WI38 (cell line): ENCODE results near the gene SLC35F3.

Experiments used
- H3K4me3 ChIP-seq: 2 replicates; pipeline ENCODE4 v1.5.1; 2011; ENCODE audit warnings: low read depth, mild to moderate bottlenecking, control low read depth, low read length
- TF ChIP-seq, protein P1 (sequence below): IDR thresholded peaks from 2 replicates; pipeline ENCODE4 v1.5.1; 2012; ENCODE audit warnings: low read depth, mild to moderate bottlenecking, control low read depth, low read length

The SLC35F3 gene

DNA sequence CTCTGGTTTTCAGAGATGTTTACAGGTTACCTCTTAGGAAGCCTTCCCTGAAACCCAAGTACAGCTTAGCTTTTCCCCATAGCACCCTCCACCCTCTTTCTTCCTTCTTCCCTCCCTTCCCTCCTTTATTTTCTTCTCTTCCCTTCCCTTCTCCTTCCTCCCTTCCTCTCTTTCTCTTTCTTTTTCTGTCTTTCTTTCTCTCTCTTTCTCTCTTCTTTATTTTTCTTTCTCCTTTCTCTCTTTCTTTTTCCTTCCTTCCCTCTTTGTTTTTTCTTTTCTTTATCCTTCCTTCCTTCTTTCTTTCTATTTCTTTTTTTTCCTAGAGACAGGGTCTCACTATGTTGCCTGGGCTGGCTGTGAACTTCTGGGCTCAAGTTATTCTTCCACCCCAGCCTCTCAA, 231.6 kb downstream of the SLC35F3 start:
- no peak overlapping the region for H3K4me3 ChIP-seq
- TF ChIP-seq, protein P1, sequence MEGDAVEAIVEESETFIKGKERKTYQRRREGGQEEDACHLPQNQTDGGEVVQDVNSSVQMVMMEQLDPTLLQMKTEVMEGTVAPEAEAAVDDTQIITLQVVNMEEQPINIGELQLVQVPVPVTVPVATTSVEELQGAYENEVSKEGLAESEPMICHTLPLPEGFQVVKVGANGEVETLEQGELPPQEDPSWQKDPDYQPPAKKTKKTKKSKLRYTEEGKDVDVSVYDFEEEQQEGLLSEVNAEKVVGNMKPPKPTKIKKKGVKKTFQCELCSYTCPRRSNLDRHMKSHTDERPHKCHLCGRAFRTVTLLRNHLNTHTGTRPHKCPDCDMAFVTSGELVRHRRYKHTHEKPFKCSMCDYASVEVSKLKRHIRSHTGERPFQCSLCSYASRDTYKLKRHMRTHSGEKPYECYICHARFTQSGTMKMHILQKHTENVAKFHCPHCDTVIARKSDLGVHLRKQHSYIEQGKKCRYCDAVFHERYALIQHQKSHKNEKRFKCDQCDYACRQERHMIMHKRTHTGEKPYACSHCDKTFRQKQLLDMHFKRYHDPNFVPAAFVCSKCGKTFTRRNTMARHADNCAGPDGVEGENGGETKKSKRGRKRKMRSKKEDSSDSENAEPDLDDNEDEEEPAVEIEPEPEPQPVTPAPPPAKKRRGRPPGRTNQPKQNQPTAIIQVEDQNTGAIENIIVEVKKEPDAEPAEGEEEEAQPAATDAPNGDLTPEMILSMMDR = no peak

DNA sequence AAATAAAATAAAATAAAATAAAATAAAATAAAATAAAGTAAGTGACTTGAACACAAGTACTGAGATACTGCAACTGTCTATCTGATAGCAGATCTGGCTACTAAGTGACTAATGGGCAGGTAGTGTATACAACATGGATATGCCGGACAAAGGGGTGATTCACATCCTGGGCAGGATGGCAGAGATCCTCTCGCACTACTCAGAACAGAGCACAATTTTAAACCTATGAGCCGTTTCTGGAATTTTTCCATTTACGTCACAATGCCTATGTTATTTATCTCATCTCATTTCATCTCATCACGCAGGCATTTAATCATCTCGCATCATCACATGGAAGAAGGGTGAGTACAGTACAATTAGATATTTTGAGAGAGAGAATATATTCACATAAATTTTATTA, 235.5 kb downstream of the SLC35F3 start:
- H3K4me3 ChIP-seq = no peak overlapping the region
- TF ChIP-seq, protein P1 = no peak

DNA sequence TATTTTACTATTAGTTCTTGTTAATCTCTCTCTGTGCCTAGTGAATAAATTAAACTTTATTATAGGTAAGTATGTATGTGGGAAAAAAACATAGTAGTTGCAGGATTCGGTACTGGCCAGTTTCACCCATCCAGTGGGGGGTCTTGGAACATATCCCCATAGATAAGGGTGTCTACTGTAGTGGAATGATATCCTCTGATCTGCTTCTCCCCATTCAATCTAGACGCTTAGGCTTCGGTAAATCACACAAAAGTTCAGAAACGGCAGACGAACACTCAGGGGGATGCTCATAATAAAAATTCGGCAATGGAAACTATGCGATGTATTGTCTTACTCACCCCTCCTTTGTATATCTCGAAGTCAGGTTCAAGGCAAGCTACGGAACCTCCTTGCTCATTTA, 235.9 kb downstream of the SLC35F3 start:
- no peak overlapping the region for H3K4me3 ChIP-seq
- TF ChIP-seq, protein P1 = no peak

DNA sequence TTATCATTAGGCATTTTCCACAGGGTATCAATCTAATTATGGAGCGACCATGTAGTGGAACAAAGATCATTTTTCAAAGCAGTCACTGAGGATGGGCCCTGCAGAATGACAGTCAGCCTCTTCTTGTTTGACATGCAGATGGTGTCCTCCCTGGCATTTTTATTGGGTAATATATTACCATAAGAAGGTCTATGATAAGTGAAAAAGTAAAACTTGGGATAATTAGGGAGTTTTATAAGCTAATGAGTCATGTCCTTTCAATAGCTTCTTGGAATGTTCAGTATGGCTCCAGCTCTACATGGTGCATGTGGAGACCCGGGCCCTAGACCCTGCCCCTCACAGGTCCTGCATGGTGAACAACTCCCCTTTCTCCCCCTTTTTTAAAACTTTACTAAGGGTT, 236.5 kb downstream of the SLC35F3 start:
- TF ChIP-seq, protein P1 = no peak
- no peak overlapping the region for H3K4me3 ChIP-seq

DNA sequence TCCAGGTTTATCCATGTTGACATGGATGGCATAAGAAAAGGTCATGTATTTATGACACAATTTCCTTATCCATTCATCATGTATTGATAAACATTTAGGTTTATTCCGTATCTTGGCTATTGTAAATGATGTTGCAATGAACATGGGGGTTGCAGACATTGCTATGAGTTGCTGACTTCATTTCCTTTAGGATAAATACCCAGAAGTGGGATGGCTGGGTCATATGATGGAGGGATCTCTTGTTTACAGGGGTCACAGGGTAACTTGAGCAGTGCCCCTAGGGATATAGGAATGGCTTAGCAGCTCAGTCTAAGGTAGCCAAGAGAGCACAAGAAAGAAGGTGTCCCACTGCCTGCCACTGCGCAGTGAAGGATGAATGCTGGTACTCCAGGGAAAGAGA, 239.2 kb downstream of the SLC35F3 start:
- no peak overlapping the region for H3K4me3 ChIP-seq
- TF ChIP-seq, protein P1 = no peak

DNA sequence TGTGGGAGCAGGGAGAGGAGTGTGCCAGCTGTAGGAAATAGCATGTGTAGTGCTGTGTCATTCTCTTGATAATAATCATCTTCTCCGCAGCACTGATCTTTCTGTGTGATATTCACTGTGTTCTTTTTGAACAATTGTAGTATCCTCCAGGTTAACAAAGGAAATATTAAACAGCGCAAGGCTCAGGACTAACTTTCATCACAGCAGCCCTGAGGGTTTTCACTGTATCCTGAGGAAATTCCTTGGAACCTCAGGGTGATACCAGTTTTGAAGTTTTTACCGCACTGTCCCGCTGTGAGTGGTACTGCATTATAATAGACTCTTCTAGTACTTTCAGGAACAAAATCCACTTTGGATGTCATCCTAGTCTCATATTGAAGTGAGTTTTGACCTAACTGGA, 240.4 kb downstream of the SLC35F3 start:
- TF ChIP-seq, protein P1 = no peak
- H3K4me3 ChIP-seq = no peak overlapping the region

DNA sequence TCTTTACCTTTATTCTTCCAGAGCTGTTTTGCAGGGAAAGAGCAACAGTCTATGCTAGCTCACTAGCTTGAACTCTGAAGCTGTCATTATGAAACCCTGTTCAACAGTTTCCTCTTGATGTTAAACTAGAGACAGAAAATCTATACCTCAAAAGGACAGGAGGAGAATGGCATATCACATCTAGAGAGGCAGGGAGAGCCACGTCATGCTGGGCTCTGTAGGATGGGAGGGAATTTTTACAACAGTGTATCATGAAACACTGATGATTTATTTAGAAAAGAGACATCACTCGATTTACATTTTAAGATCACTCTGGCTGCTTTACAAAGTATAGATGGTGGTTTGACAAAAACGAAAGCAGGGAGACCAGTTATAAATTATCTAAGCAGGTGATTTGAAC, 243.9 kb downstream of the SLC35F3 start:
- H3K4me3 ChIP-seq = peak overlapping the region; percentile 8; the same call in 1 of the 2 replicates
- TF ChIP-seq, protein P1 = no peak
